GM12864 (cell line): Measurements from ENCODE around the gene PPEF2.

Experiments used
- DNase-seq: peaks from one replicate; pipeline ENCODE4 v3.0.0-alpha.2; 2011; ENCODE audit warnings: low read depth
- H3K4me3 ChIP-seq: 2 replicates; pipeline ENCODE4 v1.5.1; 2011; ENCODE audit warnings: mild to moderate bottlenecking, low read depth, low read length, control low read depth
- CTCF ChIP-seq: IDR thresholded peaks from 2 replicates; pipeline ENCODE4 v1.5.1; 2011; ENCODE audit warnings: low read depth, mild to moderate bottlenecking, moderate library complexity, low read length, control low read depth, inconsistent platforms; ENCODE audit errors: missing control alignments

The PPEF2 gene

DNA sequence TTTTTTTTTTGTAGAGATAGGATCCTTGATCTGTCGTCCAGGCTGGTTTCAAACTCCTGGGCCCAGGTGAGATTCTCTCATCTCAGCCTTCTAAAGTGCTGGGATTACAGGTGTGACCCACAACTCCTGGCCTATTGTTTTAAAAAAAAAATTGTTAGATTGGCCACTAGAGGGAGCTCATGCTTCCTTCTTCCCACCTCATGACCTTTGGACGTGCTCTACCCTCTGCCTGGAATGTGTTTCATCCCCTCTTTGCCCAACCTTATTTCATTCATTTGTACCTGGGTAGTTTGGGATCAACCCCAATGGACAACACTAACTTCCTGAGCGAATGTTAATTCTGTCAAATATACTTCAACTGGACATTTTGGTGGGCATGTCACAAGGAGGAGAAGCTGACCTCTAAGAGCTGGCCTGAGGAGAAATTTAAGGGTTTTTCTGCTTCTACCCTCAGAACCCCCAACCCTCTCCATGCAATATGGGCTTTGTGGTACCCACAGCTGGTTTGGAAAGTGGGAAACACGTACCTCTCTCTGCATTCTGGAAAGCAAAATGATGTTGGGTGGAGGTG is 6.4 kb downstream of the PPEF2 start:
- DNase-seq: peak; percentile 13
- peak; percentile 75 for TF ChIP-seq CTCF
- no peak overlapping the region for H3K4me3 ChIP-seq

GRCh38 chr4:75892508-75892907 is 9.7 kb downstream of the PPEF2 start:
- H3K4me3 ChIP-seq: no peak overlapping the region
- DNase-seq: no peak
- peak; percentile 37 for TF ChIP-seq CTCF

- no peak for TF ChIP-seq CTCF
- DNase-seq: no peak
- H3K4me3 ChIP-seq: no peak overlapping the region
Measured at GRCh38 chr4:75891611-75892010, 10.6 kb downstream of the PPEF2 start.

DNA sequence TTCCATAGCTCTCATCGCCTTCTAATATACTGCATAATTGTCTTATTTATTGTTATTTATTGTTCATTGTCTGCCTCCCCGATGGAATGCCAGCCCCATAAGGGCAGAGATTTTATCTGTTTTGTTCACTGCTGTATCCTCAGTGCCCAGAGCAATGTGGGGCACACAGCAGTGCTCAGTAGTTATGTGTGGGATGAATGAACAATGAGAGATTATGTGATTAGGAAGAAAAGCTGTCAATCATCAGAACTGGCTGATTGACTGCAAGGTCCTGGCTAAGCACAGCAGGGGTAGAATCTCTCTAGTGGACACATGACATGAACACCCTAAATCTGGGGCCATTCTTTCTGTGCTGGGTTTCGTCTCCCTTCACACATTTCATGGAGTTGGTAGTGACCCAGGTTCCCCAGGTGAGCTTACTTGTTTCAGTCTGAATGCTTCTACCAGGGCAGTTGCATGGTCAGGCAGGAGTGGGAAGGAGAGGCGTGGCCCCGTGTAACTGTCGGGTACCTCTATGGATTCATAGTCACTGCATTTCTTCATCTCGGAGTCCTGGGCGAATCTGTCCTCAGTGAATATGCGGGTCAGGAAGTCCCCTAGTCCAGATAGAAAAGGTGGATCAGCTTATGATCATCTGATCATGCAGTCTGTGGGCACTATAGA is 12.6 kb downstream of the PPEF2 start:
- no peak for DNase-seq
- no peak overlapping the region for H3K4me3 ChIP-seq
- no peak for TF ChIP-seq CTCF

GRCh38 chr4:75886104-75886503 is 16.1 kb downstream of the PPEF2 start:
- H3K4me3 ChIP-seq: no peak overlapping the region
- TF ChIP-seq CTCF: no peak
- no peak for DNase-seq

- no peak for TF ChIP-seq CTCF
- no peak for DNase-seq
- H3K4me3 ChIP-seq: no peak overlapping the region
Measured at GRCh38 chr4:75881476-75881875, 20.8 kb downstream of the PPEF2 start.

- H3K4me3 ChIP-seq: no peak overlapping the region
- TF ChIP-seq CTCF: no peak
- no peak for DNase-seq
Measured at GRCh38 chr4:75880278-75880677, 22.0 kb downstream of the PPEF2 start.
